Endodermal cell (in vitro differentiated cells): Measurements from ENCODE around the gene DAPK2. TPM values are rescaled to one million over a fixed set of nuclear protein-coding genes. Genes with fewer than 3 reads are reported as not detected.

Experiments
- DNase-seq: peaks from one replicate; pipeline ENCODE4 v3.0.0-alpha.2; 2017
- H3K27ac ChIP-seq: 2 replicates; pipeline ENCODE4 v1.5.1; 2013; ENCODE audit warnings: mild to moderate bottlenecking, low read depth, low read length, moderate library complexity
- H3K27me3 ChIP-seq: 2 replicates; pipeline ENCODE4 v1.6.1; 2013; ENCODE audit warnings: mild to moderate bottlenecking, low read length, moderate library complexity; ENCODE audit not compliant: insufficient read depth, control insufficient read depth, poor library complexity, severe bottlenecking
- H3K36me3 ChIP-seq: 2 replicates; pipeline ENCODE4 v1.7.0; 2013; ENCODE audit warnings: mild to moderate bottlenecking, low read length, moderate library complexity; ENCODE audit not compliant: control insufficient read depth, insufficient read depth
- H3K4me1 ChIP-seq: one replicate; pipeline ENCODE4 v1.7.0; 2013; ENCODE audit warnings: low read length; ENCODE audit not compliant: control insufficient read depth, insufficient read depth
- H3K4me3 ChIP-seq: 2 replicates; pipeline ENCODE4 v1.5.1; 2013; ENCODE audit warnings: mild to moderate bottlenecking, low read length, moderate library complexity
- H3K9ac ChIP-seq: 2 replicates; pipeline ENCODE4 v1.6.1; 2013; ENCODE audit warnings: mild to moderate bottlenecking, low read length, moderate library complexity; ENCODE audit not compliant: poor library complexity, severe bottlenecking; ENCODE audit errors: extremely low read depth
- H3K9me3 ChIP-seq: 2 replicates; pipeline ENCODE4 v1.6.1; 2013; ENCODE audit warnings: mild to moderate bottlenecking, low read length, moderate library complexity; ENCODE audit not compliant: control insufficient read depth
- H3K27ac Mint-ChIP-seq: 2 replicates; pipeline ENCODE4 v1.8.0; 2020; ENCODE audit warnings: mixed read lengths
- H3K27me3 Mint-ChIP-seq: 2 replicates; pipeline ENCODE4 v1.8.0; 2021; ENCODE audit warnings: mild to moderate bottlenecking, mixed read lengths; ENCODE audit not compliant: insufficient read depth
- H3K36me3 Mint-ChIP-seq: 2 replicates; pipeline ENCODE4 v1.8.0; 2020; ENCODE audit warnings: low read depth, mixed read lengths
- H3K4me1 Mint-ChIP-seq: 2 replicates; pipeline ENCODE4 v1.8.0; 2020; ENCODE audit warnings: mixed read lengths
- H3K4me3 Mint-ChIP-seq: 2 replicates; pipeline ENCODE4 v1.8.0; 2020; ENCODE audit warnings: mild to moderate bottlenecking, moderate library complexity, mixed read lengths
- H3K9me3 Mint-ChIP-seq: 2 replicates; pipeline ENCODE4 v1.8.0; 2020; ENCODE audit warnings: mild to moderate bottlenecking, mixed read lengths
- CTCF ChIP-seq: fragments of 200-600 bp; sonication (generic); conservative IDR thresholded peaks from 2 replicates; pipeline ENCODE4 v1.5.0; 2021; ENCODE audit warnings: antibody characterized with exemption, mild to moderate bottlenecking
- WGBS, 2 experiments: methylation state at CpG; one replicate each; pipeline versions ENCODE4 v1.1.5 to v1.1.7; 2013; ENCODE audit warnings: missing lambda C conversion rate in 2 of 2, mixed read lengths in 1 of 2; ENCODE audit not compliant: insufficient coverage in 1 of 2, insufficient read length in 1 of 2; 5-methylcytosine and 5-hydroxymethylcytosine counted together
- total RNA-seq, 2 donors: library from RNA; stranded (reverse); fragmentation: NEBNext Ultra II Directional in 1 of 2; extraction: Animal tissue kit (Norgen Biotek cat#: 25700) in 1 of 2; gene quantifications; 2 replicates in 1 of 2; 3 replicates in 1 of 2; pipeline ENCODE4 v1.2.1, GENCODE V29; 2021

The DAPK2 gene
- total RNA-seq, 2 donors from 2014 or later = 2.4 to 2.6 TPM

GRCh38 chr15:64072812-64073211, 26.5 kb upstream of the DAPK2 start:
- no peaks in the 10 kb centered on the region for H3K4me1 ChIP-seq
- no peaks in the 10 kb centered on the region for H3K27me3 ChIP-seq
- no peaks in the 10 kb centered on the region for H3K4me1 Mint-ChIP-seq
- no peak overlapping the region for H3K4me3 ChIP-seq
- DNase-seq = no peak
- no peaks in the 10 kb centered on the region for H3K27me3 Mint-ChIP-seq
- no peak for TF ChIP-seq CTCF
- H3K36me3 ChIP-seq = peaks cover 42% of the 10 kb centered on the region
- no peaks in the 10 kb centered on the region for H3K9me3 Mint-ChIP-seq
- no peak overlapping the region for H3K27ac Mint-ChIP-seq
- no peaks in the 10 kb centered on the region for H3K9me3 ChIP-seq
- no peak overlapping the region for H3K9ac ChIP-seq
- H3K27ac ChIP-seq = no peak overlapping the region
- WGBS, 2 experiments = 96 to 100% methylated on average over 2 of the region's 2 CpGs
- peaks cover 19% of the 10 kb centered on the region for H3K36me3 Mint-ChIP-seq
- no peak overlapping the region for H3K4me3 Mint-ChIP-seq

- no peak overlapping the region for H3K9ac ChIP-seq
- H3K4me3 ChIP-seq = no peak overlapping the region
- Mint-ChIP-seq H3K36me3 (peaks cover 19% of the 10 kb centered on the region), H3K4me1 (no peaks in the 10 kb centered on the region), H3K27me3 (no peaks in the 10 kb centered on the region), H3K9me3 (no peaks in the 10 kb centered on the region), H3K4me3 (no peak overlapping the region), H3K27ac (no peak overlapping the region)
- DNase-seq = no peak
- H3K36me3 ChIP-seq = peaks cover 37% of the 10 kb centered on the region
- no peaks in the 10 kb centered on the region for H3K27me3 ChIP-seq
- H3K9me3 ChIP-seq = no peaks in the 10 kb centered on the region
- no peak for TF ChIP-seq CTCF
- 89 to 94% methylated on average over 2 to 3 of the region's 4 CpGs for WGBS, 2 experiments
- H3K27ac ChIP-seq = no peak overlapping the region
- no peaks in the 10 kb centered on the region for H3K4me1 ChIP-seq
These were observed 25.9 kb upstream of the DAPK2 start for GRCh38 chr15:64071931-64072765.

DNA sequence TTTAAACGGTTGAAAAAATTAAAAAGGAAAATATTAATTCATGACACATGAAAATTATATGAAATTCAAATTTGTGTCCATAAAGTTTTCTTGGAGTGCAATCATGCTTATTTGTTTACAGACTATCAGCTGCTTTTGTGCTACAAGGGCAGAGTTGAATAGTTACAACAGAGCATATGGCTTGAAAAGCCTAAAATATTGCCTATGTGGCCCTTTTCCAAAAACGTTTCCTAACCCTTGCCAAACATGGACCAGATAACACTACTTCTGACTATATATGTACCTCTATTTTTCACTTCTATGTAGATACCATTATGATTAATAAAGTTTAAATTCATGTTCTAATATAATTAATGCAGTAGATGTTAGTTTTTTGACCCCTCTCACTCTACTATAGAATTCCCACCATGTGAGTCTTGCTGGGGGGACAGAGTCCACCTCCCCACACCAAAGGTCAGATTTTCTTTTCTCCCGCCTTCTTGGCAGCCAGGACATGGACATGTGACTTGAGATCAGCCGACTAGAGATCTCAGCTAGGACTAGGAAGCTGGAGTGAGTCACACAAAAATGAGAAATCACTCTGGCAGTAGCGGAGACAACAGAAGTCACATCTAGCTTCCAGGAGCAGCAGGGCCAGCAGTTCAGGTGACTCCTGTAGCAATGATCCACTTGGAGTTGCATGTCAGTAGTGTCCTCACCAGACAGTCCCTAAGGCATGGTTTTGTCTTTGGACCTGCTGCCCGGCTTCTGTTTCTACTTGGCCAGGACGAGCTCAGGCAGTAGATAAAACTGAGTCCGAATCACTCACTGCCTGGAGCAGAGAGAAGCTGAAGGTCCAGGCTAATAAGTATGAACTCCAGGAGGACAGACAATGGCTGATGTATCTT, 24.9 kb upstream of the DAPK2 start:
- H3K27ac Mint-ChIP-seq = peak overlapping the region; percentile 56
- H3K9me3 Mint-ChIP-seq = no peaks in the 10 kb centered on the region
- no peaks in the 10 kb centered on the region for H3K4me1 Mint-ChIP-seq
- WGBS, 2 experiments = 93 to 95% methylated on average over 6 to 8 of the region's 8 CpGs
- Histone ChIP-seq H3K9me3 (no peaks in the 10 kb centered on the region), H3K4me1 (no peaks in the 10 kb centered on the region), H3K27me3 (no peaks in the 10 kb centered on the region), H3K27ac (no peak overlapping the region), H3K9ac (no peak overlapping the region), H3K36me3 (peaks cover 37% of the 10 kb centered on the region), H3K4me3 (no peak overlapping the region)
- no peak overlapping the region for H3K4me3 Mint-ChIP-seq
- TF ChIP-seq CTCF = no peak
- no peaks in the 10 kb centered on the region for H3K27me3 Mint-ChIP-seq
- DNase-seq = no peak
- H3K36me3 Mint-ChIP-seq = peaks cover 19% of the 10 kb centered on the region
